ENCODE data around the gene SLIT3. TPM values are rescaled to one million over a fixed set of nuclear protein-coding genes. Genes with fewer than 3 reads are reported as not detected.

Gene SLIT3
- total RNA-seq, 1 donor from 2014 or later, result 0.75 TPM

DNA sequence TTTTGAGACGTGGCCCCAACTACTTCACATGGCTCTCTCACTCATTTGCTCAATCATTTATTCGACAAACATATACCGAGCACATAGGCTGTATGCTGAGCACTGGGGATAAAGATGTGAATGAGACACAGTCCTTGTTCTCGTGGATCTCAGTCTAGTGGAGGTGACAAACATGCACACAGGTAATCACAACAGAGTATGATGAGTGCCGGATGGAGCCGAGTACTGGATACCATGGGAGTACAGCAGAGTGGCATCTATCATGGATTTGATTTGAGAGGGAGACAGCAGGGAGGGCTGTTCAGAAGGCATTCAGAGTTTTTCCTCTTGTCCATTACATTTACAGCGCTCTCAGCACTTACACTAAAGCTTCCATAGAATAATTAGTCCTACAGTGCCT is 259.8 kb downstream of the SLIT3 start:
- DNase-seq, result no peak
- Mint-ChIP-seq H3K9me3 (no peaks in the 10 kb centered on the region), H3K27ac (no peak overlapping the region), H3K27me3 (no peaks in the 10 kb centered on the region), H3K4me1 (no peaks in the 10 kb centered on the region), H3K4me3 (no peak overlapping the region), H3K36me3 (ENCODE audit: low read depth) (no peaks in the 10 kb centered on the region)
- intact Hi-C loops (cut with micrococcal nuclease), result no loop called here

DNA sequence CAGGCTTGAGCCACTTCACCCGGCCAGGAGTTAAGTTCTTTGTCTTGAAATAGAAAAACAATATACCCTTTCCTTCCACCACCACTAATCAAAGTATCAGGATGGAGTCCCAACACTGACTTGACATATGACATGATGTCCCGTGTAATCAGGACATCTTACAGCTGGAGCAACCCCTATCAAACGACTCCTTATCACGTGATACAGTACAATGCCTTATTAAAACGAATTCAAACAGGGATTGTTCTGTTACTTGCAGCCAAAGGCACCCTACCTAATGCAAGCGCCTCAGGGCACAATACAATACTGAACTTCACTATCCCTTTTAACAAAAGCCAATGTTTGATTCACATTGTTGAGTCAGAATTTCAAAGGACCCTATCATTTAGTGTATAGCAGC is 261.3 kb downstream of the SLIT3 start:
- no peaks in the 10 kb centered on the region for H3K4me1 Mint-ChIP-seq
- H3K27me3 Mint-ChIP-seq, result no peaks in the 10 kb centered on the region
- intact Hi-C loops (cut with micrococcal nuclease), result no loop called here
- H3K9me3 Mint-ChIP-seq, result no peaks in the 10 kb centered on the region
- no peak overlapping the region for H3K27ac Mint-ChIP-seq
- H3K4me3 Mint-ChIP-seq, result no peak overlapping the region
- H3K36me3 Mint-ChIP-seq (ENCODE audit: low read depth), result no peaks in the 10 kb centered on the region
- no peak for DNase-seq

DNA sequence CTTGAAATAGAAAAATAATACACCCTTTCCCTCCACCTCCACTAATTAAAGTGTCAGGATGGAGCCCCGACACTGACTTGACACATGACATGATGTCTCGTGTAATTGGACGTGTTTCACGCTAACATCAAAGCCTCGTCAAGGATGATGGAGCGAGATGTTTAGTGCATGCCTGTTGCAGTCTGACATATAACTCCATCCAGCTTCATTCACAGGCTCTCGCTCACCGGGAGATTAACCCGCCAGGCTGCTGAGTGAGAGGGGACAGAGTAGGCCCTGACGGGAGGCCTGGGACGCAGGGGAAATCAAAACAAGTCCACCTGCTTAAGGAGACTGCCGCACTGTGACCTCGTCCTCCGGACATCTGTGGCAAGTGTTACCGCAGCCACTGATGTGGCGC is 263.5 kb downstream of the SLIT3 start:
- DNase-seq, result no peak
- Mint-ChIP-seq H3K4me3 (no peak overlapping the region), H3K4me1 (no peaks in the 10 kb centered on the region), H3K36me3 (ENCODE audit: low read depth) (no peaks in the 10 kb centered on the region), H3K9me3 (no peaks in the 10 kb centered on the region), H3K27me3 (no peaks in the 10 kb centered on the region), H3K27ac (no peak overlapping the region)
- intact Hi-C loops (cut with micrococcal nuclease), result no loop called here

DNA sequence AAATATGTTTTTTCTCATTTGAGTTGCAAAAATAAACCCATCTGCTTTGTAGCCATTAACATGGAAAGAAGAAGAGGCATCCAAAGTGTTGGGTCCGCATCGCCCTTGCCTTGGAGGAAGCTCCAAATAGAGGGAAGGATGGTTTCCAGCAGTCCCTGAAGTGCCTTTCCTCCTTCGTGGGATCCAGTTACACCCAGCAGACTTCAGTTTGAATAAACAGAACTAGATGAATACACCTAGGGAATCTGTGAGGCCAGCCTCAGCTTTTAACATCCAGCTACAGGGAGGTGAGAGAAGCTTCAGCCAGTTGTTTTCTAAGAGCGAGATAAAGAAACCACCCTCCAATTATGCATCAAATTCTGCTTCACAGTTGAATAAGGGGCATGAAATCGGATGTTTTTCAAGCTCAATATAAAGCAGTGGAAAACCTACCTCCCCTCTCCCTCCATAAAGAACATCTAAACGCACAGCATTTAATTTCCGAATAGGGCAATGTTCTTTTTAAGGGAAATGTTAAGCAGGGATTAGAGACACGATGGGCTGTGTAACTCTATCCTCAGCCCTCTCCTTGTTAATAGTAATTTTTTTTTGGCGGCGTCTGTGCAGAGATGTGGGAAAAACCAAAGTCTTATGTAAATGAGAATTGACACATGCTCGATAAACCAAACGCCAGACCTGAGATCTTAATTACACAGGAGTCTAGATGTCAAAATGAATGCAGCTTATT is 264.7 kb downstream of the SLIT3 start:
- H3K27ac Mint-ChIP-seq, result no peak overlapping the region
- intact Hi-C loops (cut with micrococcal nuclease), result no loop called here
- no peak overlapping the region for H3K4me3 Mint-ChIP-seq
- no peak for DNase-seq
- no peaks in the 10 kb centered on the region for H3K27me3 Mint-ChIP-seq
- H3K4me1 Mint-ChIP-seq, result no peaks in the 10 kb centered on the region
- no peaks in the 10 kb centered on the region for H3K9me3 Mint-ChIP-seq
- H3K36me3 Mint-ChIP-seq (ENCODE audit: low read depth), result no peaks in the 10 kb centered on the region

DNA sequence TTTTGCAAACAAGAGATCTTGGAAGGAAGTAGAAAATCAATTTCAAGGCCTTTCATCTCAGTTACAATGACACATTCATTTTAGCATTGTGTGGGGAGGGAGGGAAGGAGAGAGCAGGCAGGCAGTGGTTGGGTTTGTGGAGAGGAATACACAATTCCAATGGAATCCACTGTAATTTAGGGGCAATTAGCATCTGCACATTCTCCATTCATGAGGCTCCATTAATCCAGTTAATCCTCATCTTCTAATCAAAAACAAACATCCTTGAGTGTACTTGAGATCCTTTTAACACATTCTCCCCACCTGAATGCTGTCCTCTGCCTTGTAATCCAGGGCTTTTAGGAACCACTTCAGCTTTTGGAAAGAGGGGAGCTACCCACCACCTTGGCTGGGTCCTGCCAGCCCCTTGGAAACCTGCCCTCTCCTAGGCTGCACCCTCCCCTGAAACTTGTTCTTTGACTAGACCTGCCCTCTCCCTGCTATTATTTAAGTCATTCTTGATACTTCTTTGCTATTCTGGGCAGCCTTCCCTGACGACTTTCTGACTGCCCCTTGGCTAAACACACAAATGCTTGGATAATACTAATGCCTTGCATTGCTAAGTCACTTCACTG is 271.2 kb downstream of the SLIT3 start:
- no peak for DNase-seq
- Mint-ChIP-seq H3K4me3 (no peak overlapping the region), H3K27ac (no peak overlapping the region), H3K4me1 (no peaks in the 10 kb centered on the region), H3K36me3 (ENCODE audit: low read depth) (no peaks in the 10 kb centered on the region), H3K9me3 (no peaks in the 10 kb centered on the region), H3K27me3 (peaks cover 14% of the 10 kb centered on the region)
- intact Hi-C loops (cut with micrococcal nuclease), result no loop called here

DNA sequence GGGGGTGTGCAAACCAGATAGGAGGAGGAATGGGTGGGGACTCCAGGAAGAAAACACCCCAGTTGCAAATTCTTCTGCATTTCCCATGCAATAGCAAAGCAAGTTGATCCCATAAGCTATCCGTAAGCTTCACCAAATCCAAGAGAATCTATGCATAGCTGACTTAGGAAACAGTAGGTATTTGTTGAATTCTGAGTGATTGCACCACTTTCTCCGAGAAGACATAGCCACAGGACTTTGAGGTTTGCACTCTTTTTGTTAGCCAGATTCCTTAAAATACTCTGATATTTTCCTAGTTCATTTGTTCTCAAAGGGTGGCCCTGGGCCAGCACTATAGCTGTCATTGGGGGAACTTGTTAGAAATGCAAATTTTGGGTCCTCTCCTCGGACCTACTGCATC is 271.9 kb downstream of the SLIT3 start:
- Mint-ChIP-seq H3K27ac (no peak overlapping the region), H3K4me1 (no peaks in the 10 kb centered on the region), H3K36me3 (ENCODE audit: low read depth) (no peaks in the 10 kb centered on the region), H3K27me3 (peaks cover 14% of the 10 kb centered on the region), H3K4me3 (no peak overlapping the region), H3K9me3 (no peaks in the 10 kb centered on the region)
- intact Hi-C loops (cut with micrococcal nuclease), result no loop called here
- DNase-seq, result no peak

DNA sequence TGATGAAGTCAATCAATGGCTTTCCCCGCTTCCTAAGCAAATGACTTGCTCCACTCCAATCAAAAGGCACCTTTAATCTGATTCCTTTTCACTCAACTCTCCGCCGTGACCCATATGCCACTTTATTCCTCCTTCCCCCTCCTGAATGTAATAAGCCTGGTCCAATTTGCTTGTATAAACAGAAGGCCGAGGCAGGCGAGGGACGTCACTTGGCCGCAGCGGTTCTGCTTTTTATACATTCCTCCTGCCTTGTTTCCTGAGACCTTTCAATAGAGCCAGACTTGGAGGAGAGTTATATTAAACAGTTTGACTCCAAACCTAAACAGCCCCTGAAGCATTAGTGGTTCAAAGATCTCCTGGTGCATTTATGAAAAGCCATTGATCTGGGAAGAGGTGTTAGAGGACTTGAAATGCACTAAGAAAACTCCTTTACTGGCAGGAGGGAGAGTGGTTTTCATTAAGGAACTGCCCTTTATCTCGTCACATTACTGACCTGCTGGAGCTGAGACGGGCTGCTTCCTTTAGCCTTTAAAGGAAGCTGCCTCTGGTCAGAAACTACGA is 273.4 kb downstream of the SLIT3 start:
- peaks cover 14% of the 10 kb centered on the region for H3K27me3 Mint-ChIP-seq
- no peak overlapping the region for H3K4me3 Mint-ChIP-seq
- no peak overlapping the region for H3K27ac Mint-ChIP-seq
- intact Hi-C loops (cut with micrococcal nuclease), result no loop called here
- H3K36me3 Mint-ChIP-seq (ENCODE audit: low read depth), result no peaks in the 10 kb centered on the region
- DNase-seq, result no peak
- no peaks in the 10 kb centered on the region for H3K4me1 Mint-ChIP-seq
- no peaks in the 10 kb centered on the region for H3K9me3 Mint-ChIP-seq

DNA sequence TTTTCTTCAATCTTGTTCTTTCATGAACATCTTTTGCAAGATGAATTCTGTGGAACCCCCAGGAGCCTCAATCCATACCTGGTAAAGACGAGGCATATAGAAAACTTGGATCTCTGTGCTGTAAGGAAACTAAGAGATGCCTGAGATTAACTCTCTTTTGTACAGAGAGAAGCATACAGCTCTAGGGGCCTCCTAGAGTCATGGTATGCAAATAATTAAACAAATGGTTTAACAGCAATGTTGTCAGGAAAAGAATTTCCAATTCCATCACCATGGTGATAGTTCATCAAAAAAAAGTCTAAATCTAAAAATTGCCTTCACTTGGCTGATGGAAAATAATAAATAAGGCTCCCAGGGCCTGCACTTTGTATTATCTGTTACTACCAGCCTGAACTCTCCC is 275.4 kb downstream of the SLIT3 start:
- no peaks in the 10 kb centered on the region for H3K4me1 Mint-ChIP-seq
- H3K36me3 Mint-ChIP-seq (ENCODE audit: low read depth), result no peaks in the 10 kb centered on the region
- no peaks in the 10 kb centered on the region for H3K9me3 Mint-ChIP-seq
- intact Hi-C loops (cut with micrococcal nuclease), result no loop called here
- peaks cover 14% of the 10 kb centered on the region for H3K27me3 Mint-ChIP-seq
- DNase-seq, result no peak
- no peak overlapping the region for H3K27ac Mint-ChIP-seq
- no peak overlapping the region for H3K4me3 Mint-ChIP-seq

DNA sequence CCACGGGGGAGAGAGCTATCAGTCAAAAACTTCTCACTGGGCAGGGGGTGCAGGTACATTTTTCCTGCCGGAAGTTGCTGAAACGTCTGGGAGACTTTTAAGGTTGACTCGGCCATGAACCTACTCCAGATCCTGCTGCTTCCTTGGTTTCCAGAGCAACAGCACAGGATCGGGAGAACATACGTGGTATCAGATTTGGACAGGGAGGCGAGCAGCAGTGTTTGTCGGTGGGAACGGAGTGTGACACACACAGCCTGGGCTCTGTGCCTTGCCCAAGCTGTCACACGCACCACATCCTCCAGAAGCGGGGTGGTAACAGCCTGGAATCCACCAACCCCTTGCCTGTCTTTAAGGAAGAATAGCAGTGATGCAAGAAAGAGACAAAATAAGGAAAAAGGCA is 276.5 kb downstream of the SLIT3 start:
- Mint-ChIP-seq H3K36me3 (ENCODE audit: low read depth) (no peaks in the 10 kb centered on the region), H3K4me1 (no peaks in the 10 kb centered on the region), H3K4me3 (no peak overlapping the region), H3K27me3 (peaks cover 12% of the 10 kb centered on the region), H3K27ac (no peak overlapping the region), H3K9me3 (no peaks in the 10 kb centered on the region)
- intact Hi-C loops (cut with micrococcal nuclease), result no loop called here
- no peak for DNase-seq

DNA sequence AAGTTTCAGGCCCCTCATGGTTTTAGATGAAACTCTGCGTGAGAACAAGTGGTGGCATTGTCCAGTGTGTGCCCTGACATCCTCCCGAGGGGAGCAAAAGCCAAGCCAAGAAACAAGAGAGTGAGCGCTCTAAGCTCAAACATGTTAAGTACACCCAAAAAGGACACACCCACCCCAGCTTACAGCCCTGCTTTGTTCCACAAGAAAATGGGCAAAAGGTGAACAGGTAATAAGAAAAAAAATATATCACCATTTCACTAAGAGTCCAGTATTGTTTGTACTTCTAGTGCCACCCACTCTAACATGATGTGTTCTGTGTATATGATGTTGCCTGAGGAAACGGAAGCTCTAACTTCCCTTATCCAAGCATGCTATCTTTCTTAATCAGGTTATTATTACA is 278.2 kb downstream of the SLIT3 start:
- intact Hi-C loops (cut with micrococcal nuclease), result no loop called here
- Mint-ChIP-seq H3K9me3 (no peaks in the 10 kb centered on the region), H3K27ac (no peak overlapping the region), H3K27me3 (peaks cover 8% of the 10 kb centered on the region), H3K4me1 (no peaks in the 10 kb centered on the region), H3K36me3 (ENCODE audit: low read depth) (no peaks in the 10 kb centered on the region), H3K4me3 (no peak overlapping the region)
- no peak for DNase-seq

DNA sequence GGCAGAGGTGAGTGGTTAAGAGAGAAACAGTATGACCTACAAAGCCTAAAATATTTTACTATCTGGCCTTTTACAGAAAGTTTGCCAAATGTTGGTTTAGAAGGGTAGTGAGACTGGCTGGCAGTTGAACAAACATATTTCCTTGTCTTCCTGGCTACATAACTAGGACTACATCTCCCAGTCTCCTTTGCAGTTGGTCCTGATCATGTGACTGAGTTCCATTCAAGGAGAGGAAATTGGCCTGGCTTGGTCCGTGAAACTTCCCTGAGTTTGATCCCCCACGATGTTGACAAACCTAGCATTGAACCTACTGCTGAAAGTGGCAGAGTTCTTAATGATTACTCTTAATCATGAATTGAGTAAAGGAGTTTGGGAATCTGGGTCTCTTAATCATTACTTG is 280.8 kb downstream of the SLIT3 start:
- Mint-ChIP-seq H3K36me3 (ENCODE audit: low read depth) (no peaks in the 10 kb centered on the region), H3K27ac (no peak overlapping the region), H3K4me3 (no peak overlapping the region), H3K9me3 (no peaks in the 10 kb centered on the region), H3K4me1 (no peaks in the 10 kb centered on the region), H3K27me3 (no peaks in the 10 kb centered on the region)
- no peak for DNase-seq
- intact Hi-C loops (cut with micrococcal nuclease), result no loop called here

DNA sequence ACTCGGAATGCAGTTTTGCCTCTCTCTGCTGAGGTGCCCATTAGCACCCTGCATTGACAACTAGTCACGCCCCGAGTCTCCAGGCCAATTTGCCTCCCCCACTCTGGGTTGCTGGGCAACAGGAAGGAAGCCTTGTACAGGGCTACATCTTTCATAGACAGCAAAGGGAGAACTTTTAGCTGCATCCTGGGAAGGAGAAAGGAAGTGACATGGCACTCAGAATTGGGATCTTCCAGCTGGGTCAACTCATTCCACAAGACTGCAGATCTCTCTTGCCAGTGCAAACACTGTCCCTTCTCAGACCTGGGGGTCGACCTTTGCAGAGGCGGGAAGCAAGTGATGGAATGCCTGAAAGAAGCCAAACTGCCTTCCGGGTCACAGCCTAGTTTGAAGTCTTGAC is 282.0 kb downstream of the SLIT3 start:
- Mint-ChIP-seq H3K9me3 (no peaks in the 10 kb centered on the region), H3K4me1 (no peaks in the 10 kb centered on the region), H3K36me3 (ENCODE audit: low read depth) (no peaks in the 10 kb centered on the region), H3K27ac (no peak overlapping the region), H3K27me3 (no peaks in the 10 kb centered on the region), H3K4me3 (no peak overlapping the region)
- no peak for DNase-seq
- intact Hi-C loops (cut with micrococcal nuclease), result no loop called here

DNA sequence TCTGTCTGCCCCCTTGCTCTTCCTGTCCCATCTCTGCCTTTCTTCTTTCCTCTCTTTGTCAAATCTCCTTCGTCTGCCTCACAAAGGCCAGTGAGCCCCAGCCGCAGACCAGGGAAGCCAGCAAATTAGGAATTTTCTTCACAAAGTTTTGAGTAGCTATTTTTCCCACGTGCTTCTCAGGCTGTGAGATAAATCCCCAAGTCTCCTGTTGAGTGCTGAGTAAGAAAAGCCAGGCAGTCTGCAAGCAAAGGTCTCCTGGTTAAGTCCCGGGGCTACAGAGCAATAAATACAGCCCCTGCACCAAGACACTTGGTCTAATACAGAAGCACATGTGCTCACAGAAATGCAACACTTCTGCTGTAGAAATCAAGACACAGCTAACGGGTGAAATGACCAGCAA is 284.9 kb downstream of the SLIT3 start:
- DNase-seq, result no peak
- Mint-ChIP-seq H3K4me1 (no peaks in the 10 kb centered on the region), H3K27ac (no peak overlapping the region), H3K27me3 (no peaks in the 10 kb centered on the region), H3K36me3 (ENCODE audit: low read depth) (no peaks in the 10 kb centered on the region), H3K4me3 (no peak overlapping the region), H3K9me3 (no peaks in the 10 kb centered on the region)
- intact Hi-C loops (cut with micrococcal nuclease), result no loop called here

DNA sequence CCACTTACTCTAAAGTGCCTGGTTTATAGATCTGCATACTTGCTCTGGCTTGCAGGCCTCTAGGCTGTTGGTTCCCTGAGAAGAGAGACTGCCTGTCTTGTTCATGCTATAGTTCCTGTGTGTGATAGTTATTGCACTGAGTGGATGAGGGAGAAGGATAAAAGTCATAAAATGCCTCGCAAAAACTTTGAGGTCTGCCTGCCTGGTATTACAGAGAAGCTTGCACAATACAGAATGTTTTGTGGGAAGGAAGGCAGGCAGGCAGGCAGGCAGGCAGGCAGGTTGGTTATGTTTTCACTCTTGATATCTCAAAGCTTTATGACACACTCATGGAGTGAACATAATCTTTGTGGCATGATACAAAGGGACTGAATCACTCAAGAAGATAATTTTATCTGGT is 287.1 kb downstream of the SLIT3 start:
- H3K9me3 Mint-ChIP-seq, result no peaks in the 10 kb centered on the region
- no peaks in the 10 kb centered on the region for H3K4me1 Mint-ChIP-seq
- intact Hi-C loops (cut with micrococcal nuclease), result no loop called here
- H3K4me3 Mint-ChIP-seq, result no peak overlapping the region
- peaks cover 3% of the 10 kb centered on the region for H3K27me3 Mint-ChIP-seq
- H3K36me3 Mint-ChIP-seq (ENCODE audit: low read depth), result no peaks in the 10 kb centered on the region
- no peak for DNase-seq
- H3K27ac Mint-ChIP-seq, result no peak overlapping the region

Measured in activated CD4-positive, alpha-beta T cell treated with anti-CD3 and anti-CD28 coated beads, Interleukin-2, amount 10 ng/mL, durations not matched to agents 24 days and 14 days (primary cell).